Esophagus squamous epithelium (tissue), 4 donors: ENCODE measurements around the gene ZC3H12A.

Source experiments
- CTCF ChIP-seq, 6 experiments: fragments of 450-650 bp in 4 of 6; fragments of 200-600 bp in 2 of 6; sonication (generic) in 2 of 6; IDR thresholded peaks; one replicate each; pipeline ENCODE4 v1.5.1; 2016 to 2019; ENCODE audit warnings: antibody characterized with exemption in 6 of 6, mild to moderate bottlenecking in 4 of 6, moderate library complexity in 4 of 6
- POLR2A ChIP-seq, 4 donors: fragments of 450-650 bp; IDR thresholded peaks; one replicate each; pipeline ENCODE4 v1.6.1; 2017; ENCODE audit warnings: antibody characterized with exemption in 4 of 4, mild to moderate bottlenecking in 4 of 4, moderate library complexity in 3 of 4

GRCh38 chr1:37476460-37477197 is 2.2 kb downstream of the ZC3H12A start:
- TF ChIP-seq CTCF (IDR thresholded peaks at IDR 0.05) (no peak), POLR2A (IDR thresholded peaks at IDR 0.05) (peak in 1 of 4 donors; percentile 53)
